DMS 273 (cell line): ENCODE data around the gene ZIC2.

Source experiments
- DNase-seq: peaks from one replicate; lab custom pipeline; 2025; ENCODE audit not compliant: unreplicated experiment; lab: John Stamatoyannopoulos, UW

Gene ZIC2

GRCh38 chr13:99985241-99985874 lies 3.8 kb downstream of the ZIC2 start:
- no peak for DNase-seq

- no peak for DNase-seq
Observed at GRCh38 chr13:99985886-99986527, 4.4 kb downstream of the ZIC2 start.

GRCh38 chr13:99986741-99987140 lies 5.2 kb downstream of the ZIC2 start:
- peak; percentile 21 for DNase-seq

- DNase-seq = no peak
Observed at GRCh38 chr13:99987154-99988019, 5.8 kb downstream of the ZIC2 start.

- DNase-seq = no peak
Observed at GRCh38 chr13:99988529-99989275, 7.1 kb downstream of the ZIC2 start.

- no peak for DNase-seq
Observed at GRCh38 chr13:99989276-99990125, 7.9 kb downstream of the ZIC2 start.

GRCh38 chr13:99990126-99990977 lies 8.8 kb downstream of the ZIC2 start:
- no peak for DNase-seq

- DNase-seq = no peak
Observed at GRCh38 chr13:99991013-99991827, 9.6 kb downstream of the ZIC2 start.

GRCh38 chr13:99991828-99992775 lies 10.5 kb downstream of the ZIC2 start:
- no peak for DNase-seq

GRCh38 chr13:99992949-99993351 lies 11.4 kb downstream of the ZIC2 start:
- no peak for DNase-seq

- no peak for DNase-seq
Observed at GRCh38 chr13:99993660-99994637, 12.4 kb downstream of the ZIC2 start.

GRCh38 chr13:99994638-99995020 lies 13.0 kb downstream of the ZIC2 start:
- DNase-seq = no peak

GRCh38 chr13:99995104-99995588 lies 13.6 kb downstream of the ZIC2 start:
- DNase-seq = no peak

- peak; percentile 19 for DNase-seq
Observed at GRCh38 chr13:99995589-99996380, 14.2 kb downstream of the ZIC2 start.

GRCh38 chr13:99996381-99996973 lies 14.9 kb downstream of the ZIC2 start:
- no peak for DNase-seq
